Endothelial cell (in vitro differentiated cells): ENCODE measurements around the gene TRMT44. TPM values are rescaled to one million over a fixed set of nuclear protein-coding genes. Genes with fewer than 3 reads are reported as not detected.
"Not testable (repeated sequence)": the region's sequence is repeated elsewhere in the genome, so short reads cannot be mapped to it uniquely, and the experiment has no call there.

Experiments
- DNase-seq: peaks from one replicate; pipeline ENCODE4 v3.0.0; 2021; ENCODE audit warnings: low spot score
- H3K27ac Mint-ChIP-seq: one replicate; pipeline ENCODE4 v1.8.0; 2021; ENCODE audit warnings: mixed read lengths, inconsistent platforms; ENCODE audit not compliant: unreplicated experiment
- H3K27me3 Mint-ChIP-seq: one replicate; pipeline ENCODE4 v1.8.0; 2021; ENCODE audit warnings: mild to moderate bottlenecking, moderate library complexity, mixed read lengths, inconsistent platforms; ENCODE audit not compliant: unreplicated experiment
- H3K36me3 Mint-ChIP-seq: one replicate; pipeline ENCODE4 v1.8.0; 2021; ENCODE audit warnings: mild to moderate bottlenecking, low read depth, mixed read lengths, inconsistent platforms; ENCODE audit not compliant: unreplicated experiment
- H3K4me1 Mint-ChIP-seq: one replicate; pipeline ENCODE4 v1.8.0; 2021; ENCODE audit warnings: mild to moderate bottlenecking, mixed read lengths, inconsistent platforms; ENCODE audit not compliant: unreplicated experiment
- H3K4me3 Mint-ChIP-seq: one replicate; pipeline ENCODE4 v1.8.0; 2021; ENCODE audit warnings: mild to moderate bottlenecking, mixed read lengths, inconsistent platforms; ENCODE audit not compliant: unreplicated experiment
- H3K9me3 Mint-ChIP-seq: one replicate; pipeline ENCODE4 v1.8.0; 2021; ENCODE audit warnings: mixed read lengths, inconsistent platforms; ENCODE audit not compliant: unreplicated experiment
- CTCF ChIP-seq: fragments of 200-600 bp; sonication (generic); IDR thresholded peaks from one replicate; pipeline ENCODE4 v1.5.0; 2021; ENCODE audit warnings: antibody characterized with exemption; ENCODE audit not compliant: unreplicated experiment
- total RNA-seq: library from RNA; stranded (reverse); fragmentation: NEBNext Ultra II Directional; extraction: Animal tissue kit (Norgen Biotek cat#: 25700); gene quantifications from one replicate; pipeline ENCODE4 v1.2.1, GENCODE V29; 2021; ENCODE audit not compliant: unreplicated experiment

The TRMT44 gene
- total RNA-seq, 1 donor from 2014 or later = 38.5 TPM

- no peak overlapping the region for H3K27ac Mint-ChIP-seq
- no peak overlapping the region for H3K4me3 Mint-ChIP-seq
Measured at GRCh38 chr4:8403173-8403753, 37.3 kb upstream of the TRMT44 start.

GRCh38 chr4:8403976-8404375 is 36.6 kb upstream of the TRMT44 start:
- H3K4me3 Mint-ChIP-seq = no peak overlapping the region
- DNase-seq = no peak
- no peak for TF ChIP-seq CTCF
- no peak overlapping the region for H3K27ac Mint-ChIP-seq
- H3K27me3 Mint-ChIP-seq = peaks cover 8% of the 10 kb centered on the region
- H3K9me3 Mint-ChIP-seq = no peaks in the 10 kb centered on the region
- H3K4me1 Mint-ChIP-seq = peaks cover 22% of the 10 kb centered on the region
- peaks cover 25% of the 10 kb centered on the region for H3K36me3 Mint-ChIP-seq

More at GRCh38 chr4:8403173-8403753, 37.3 kb upstream of the TRMT44 start:
- TF ChIP-seq CTCF = peak; percentile 89
- peak; percentile 88 for DNase-seq
- peaks cover 22% of the 10 kb centered on the region for H3K4me1 Mint-ChIP-seq
- peaks cover 7% of the 10 kb centered on the region for H3K27me3 Mint-ChIP-seq
- peaks cover 29% of the 10 kb centered on the region for H3K36me3 Mint-ChIP-seq
- no peaks in the 10 kb centered on the region for H3K9me3 Mint-ChIP-seq

GRCh38 chr4:8404791-8405515 is 35.6 kb upstream of the TRMT44 start:
- peaks cover 33% of the 10 kb centered on the region for H3K36me3 Mint-ChIP-seq
- peak overlapping the region; percentile 48 for H3K4me3 Mint-ChIP-seq
- H3K9me3 Mint-ChIP-seq = no peaks in the 10 kb centered on the region
- no peak for TF ChIP-seq CTCF
- peaks cover 22% of the 10 kb centered on the region for H3K4me1 Mint-ChIP-seq
- DNase-seq = no peak
- peak overlapping the region; percentile 42 for H3K27ac Mint-ChIP-seq
- H3K27me3 Mint-ChIP-seq = peaks cover 11% of the 10 kb centered on the region

- Mint-ChIP-seq H3K4me3 (no peak overlapping the region), H3K27me3 (peaks cover 13% of the 10 kb centered on the region), H3K36me3 (peaks cover 33% of the 10 kb centered on the region), H3K9me3 (no peaks in the 10 kb centered on the region), H3K4me1 (peaks cover 22% of the 10 kb centered on the region), H3K27ac (no peak overlapping the region)
- DNase-seq = no peak
- TF ChIP-seq CTCF = no peak
Measured at GRCh38 chr4:8405516-8405875, 35.1 kb upstream of the TRMT44 start.

- peaks cover 25% of the 10 kb centered on the region for H3K4me1 Mint-ChIP-seq
- H3K27ac Mint-ChIP-seq, H3K9me3 Mint-ChIP-seq, H3K4me3 Mint-ChIP-seq: not testable (repeated sequence)
- DNase-seq = peak; percentile 27
- peaks cover 37% of the 10 kb centered on the region for H3K36me3 Mint-ChIP-seq
- peaks cover 16% of the 10 kb centered on the region for H3K27me3 Mint-ChIP-seq
Measured at GRCh38 chr4:8406887-8407286, 33.7 kb upstream of the TRMT44 start.
